Urinary bladder (tissue), 4 donors: ENCODE results near the gene RBFOX1. TPM values are rescaled to one million over a fixed set of nuclear protein-coding genes. Genes with fewer than 3 reads are reported as not detected.

ENCODE experiments used
- DNase-seq: peaks from one replicate; pipeline ENCODE4 v3.0.0-alpha.2; 2015; ENCODE audit errors: extremely low spot score
- H3K27ac ChIP-seq: one replicate; pipeline ENCODE4 v1.5.1; 2013; ENCODE audit warnings: low read depth, mild to moderate bottlenecking, moderate library complexity
- H3K36me3 ChIP-seq: one replicate; pipeline ENCODE4 v1.6.1; 2013; ENCODE audit warnings: mild to moderate bottlenecking, moderate library complexity; ENCODE audit not compliant: insufficient read depth
- H3K4me1 ChIP-seq: one replicate; pipeline ENCODE4 v1.6.1; 2013; ENCODE audit warnings: mild to moderate bottlenecking, moderate library complexity; ENCODE audit not compliant: insufficient read depth
- H3K4me3 ChIP-seq: one replicate; pipeline ENCODE4 v1.5.1; 2013; ENCODE audit warnings: low read depth, low read length
- WGBS: extraction: QIAGEN DNeasy Blood & Tissue Kit; methylation state at CpG from one replicate; pipeline ENCODE4 v1.1.7; 2013; 5-methylcytosine and 5-hydroxymethylcytosine counted together
- polyA plus RNA-seq: library from polyadenylated mRNA; stranded (reverse); fragments of 200-250 nt; gene quantifications from one replicate; pipeline ENCODE4 v1.2.3, GENCODE V29; 2013
- total RNA-seq: library from RNA; depleted of rRNA; stranded (reverse); fragments of >200 nt; gene quantifications from one replicate; pipeline ENCODE4 v1.2.3, GENCODE V29; 2014
- donor health status: healthy with polysubstance abuse.
- donor health status: healthy.

RBFOX1 gene
- total and polyA plus RNA-seq, 2 donors, result 0.72 to 2.4 TPM

- Histone ChIP-seq H3K4me3 (no peak overlapping the region), H3K36me3 (no peaks in the 10 kb centered on the region), H3K27ac (no peak overlapping the region), H3K4me1 (peaks cover 1% of the 10 kb centered on the region)
- 95% methylated on average over 5 of the region's 5 CpGs for WGBS
- no peak for DNase-seq
Observed at GRCh38 chr16:7317982-7318381, 14.7 kb upstream of the RBFOX1 start.

- peaks cover 1% of the 10 kb centered on the region for H3K4me1 ChIP-seq
- no peaks in the 10 kb centered on the region for H3K36me3 ChIP-seq
- DNase-seq, result no peak
- no peak overlapping the region for H3K4me3 ChIP-seq
- H3K27ac ChIP-seq, result no peak overlapping the region
- WGBS, result 87% methylated on average over 7 of the region's 7 CpGs
Observed at GRCh38 chr16:7318686-7319085, 14.0 kb upstream of the RBFOX1 start.

DNA sequence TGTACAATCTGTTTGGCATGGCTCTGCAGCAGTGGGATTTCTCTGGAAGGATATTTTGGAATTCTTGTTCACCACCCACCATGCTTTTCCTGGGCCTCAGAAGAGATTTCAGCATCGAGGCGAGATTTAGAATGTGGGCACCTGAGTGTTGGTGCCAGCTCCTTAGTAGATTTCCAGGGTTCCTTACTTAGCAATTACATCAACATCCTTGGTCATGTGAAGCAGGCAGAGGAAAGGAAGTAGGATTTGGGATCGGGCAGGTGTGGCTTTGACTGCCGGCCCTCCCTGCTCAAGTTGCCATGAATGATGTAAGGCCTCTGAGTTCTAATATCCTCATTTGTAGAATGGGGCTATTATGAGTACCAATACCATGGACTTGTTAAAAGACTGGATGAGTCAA lies 13.1 kb upstream of the RBFOX1 start:
- no peaks in the 10 kb centered on the region for H3K4me1 ChIP-seq
- no peak overlapping the region for H3K4me3 ChIP-seq
- no peak overlapping the region for H3K27ac ChIP-seq
- WGBS, result 83% methylated on average over 4 of the region's 4 CpGs
- no peak for DNase-seq
- H3K36me3 ChIP-seq, result no peaks in the 10 kb centered on the region

- WGBS, result 56% methylated on average over 1 of the region's 1 CpG
- no peak overlapping the region for H3K27ac ChIP-seq
- no peaks in the 10 kb centered on the region for H3K36me3 ChIP-seq
- H3K4me1 ChIP-seq, result no peaks in the 10 kb centered on the region
- no peak for DNase-seq
- no peak overlapping the region for H3K4me3 ChIP-seq
Observed at GRCh38 chr16:7321661-7322060, 11.0 kb upstream of the RBFOX1 start.

DNA sequence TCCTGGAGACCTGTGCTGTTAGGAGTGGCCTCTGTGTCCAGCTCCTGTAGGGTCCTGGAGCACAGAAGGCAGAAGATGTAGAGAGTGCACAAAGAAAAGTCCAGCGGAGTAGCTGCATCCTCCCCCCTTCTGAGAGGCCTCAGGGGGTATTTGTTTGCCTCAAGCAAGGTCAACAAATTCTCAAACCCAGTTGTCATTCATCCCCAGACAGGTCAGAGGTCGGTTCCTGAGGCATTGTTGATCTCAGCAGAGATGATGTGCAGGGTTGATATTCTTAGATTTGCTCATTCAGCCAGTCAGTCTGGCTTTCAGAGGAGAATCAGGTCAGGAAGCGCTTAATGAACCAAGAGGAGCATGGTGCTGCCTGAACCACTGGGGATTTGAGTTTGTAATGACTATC lies 8.3 kb upstream of the RBFOX1 start:
- Histone ChIP-seq H3K4me3 (no peak overlapping the region), H3K4me1 (no peaks in the 10 kb centered on the region), H3K36me3 (no peaks in the 10 kb centered on the region), H3K27ac (no peak overlapping the region)
- no peak for DNase-seq
- WGBS, result 56% methylated on average over 3 of the region's 3 CpGs

GRCh38 chr16:7325834-7326233 lies 6.8 kb upstream of the RBFOX1 start:
- Histone ChIP-seq H3K36me3 (no peaks in the 10 kb centered on the region), H3K4me1 (no peaks in the 10 kb centered on the region), H3K27ac (no peak overlapping the region), H3K4me3 (no peak overlapping the region)
- DNase-seq, result no peak
- WGBS, result 94% methylated on average over 3 of the region's 3 CpGs

DNA sequence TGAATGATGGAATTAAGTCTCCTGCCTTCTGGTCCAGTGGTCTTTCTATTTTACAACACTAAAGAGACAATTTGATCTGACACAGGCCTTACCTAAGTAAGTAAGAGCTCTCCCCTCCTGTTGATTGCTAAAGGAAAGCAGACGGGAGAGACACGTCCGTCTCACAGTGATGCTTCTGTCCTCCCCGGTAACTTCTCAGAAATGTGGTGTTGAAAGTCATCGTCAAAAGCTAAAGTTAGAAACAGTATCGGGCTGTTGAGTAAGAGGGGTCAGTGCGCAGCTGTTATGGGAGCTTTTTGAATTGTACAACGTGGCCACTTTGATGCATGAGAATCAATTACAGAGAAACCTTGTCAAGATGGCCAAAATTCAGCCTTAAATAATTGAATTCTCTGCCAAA lies 1.9 kb upstream of the RBFOX1 start:
- H3K4me1 ChIP-seq, result no peaks in the 10 kb centered on the region
- H3K27ac ChIP-seq, result no peak overlapping the region
- no peaks in the 10 kb centered on the region for H3K36me3 ChIP-seq
- H3K4me3 ChIP-seq, result no peak overlapping the region
- no peak for DNase-seq
- WGBS, result 52% methylated on average over 8 of the region's 8 CpGs

GRCh38 chr16:7331997-7332396 lies 648 bp upstream of the RBFOX1 start:
- Histone ChIP-seq H3K4me1 (no peaks in the 10 kb centered on the region), H3K27ac (no peak overlapping the region), H3K4me3 (no peak overlapping the region), H3K36me3 (no peaks in the 10 kb centered on the region)
- 41% methylated on average over 6 of the region's 6 CpGs for WGBS
- DNase-seq, result no peak

DNA sequence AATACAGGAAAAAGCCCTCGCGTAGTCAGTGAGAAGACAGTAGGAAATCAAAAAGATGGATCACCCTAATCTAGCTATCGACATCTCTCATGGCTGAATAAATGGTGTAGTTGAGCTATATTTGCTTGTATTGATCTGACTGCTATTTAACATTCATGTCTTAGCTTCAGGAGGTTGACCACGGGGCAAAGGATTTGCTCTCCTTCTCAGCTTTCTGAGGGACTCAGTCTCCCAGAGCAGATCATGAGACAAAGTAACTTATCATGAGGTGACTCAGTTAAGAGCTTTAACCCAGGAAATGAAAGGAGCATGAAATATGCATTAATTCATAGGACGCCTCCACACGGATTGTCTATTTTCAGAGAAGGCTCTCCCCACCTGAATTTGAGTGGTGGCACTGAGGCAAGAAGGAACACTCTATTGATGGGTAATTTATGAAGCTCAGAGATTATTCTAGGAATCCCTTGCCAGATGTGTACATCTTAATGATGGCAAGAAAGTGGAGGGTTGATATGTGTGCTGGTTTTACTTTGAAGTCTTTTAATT lies 608 bp downstream of the RBFOX1 start:
- no peak for DNase-seq
- Histone ChIP-seq H3K4me1 (no peaks in the 10 kb centered on the region), H3K27ac (no peak overlapping the region)

GRCh38 chr16:7334801-7335560 lies 2.3 kb downstream of the RBFOX1 start:
- Histone ChIP-seq H3K27ac (no peak overlapping the region), H3K4me1 (no peaks in the 10 kb centered on the region), H3K36me3 (no peaks in the 10 kb centered on the region), H3K4me3 (no peak overlapping the region)
- 58% methylated on average over 3 of the region's 3 CpGs for WGBS
- no peak for DNase-seq

More for the DNA sequence above, 608 bp downstream of the RBFOX1 start:
- WGBS, result 70% methylated on average over 6 of the region's 6 CpGs
- Histone ChIP-seq H3K36me3 (no peaks in the 10 kb centered on the region), H3K4me3 (no peak overlapping the region)

DNA sequence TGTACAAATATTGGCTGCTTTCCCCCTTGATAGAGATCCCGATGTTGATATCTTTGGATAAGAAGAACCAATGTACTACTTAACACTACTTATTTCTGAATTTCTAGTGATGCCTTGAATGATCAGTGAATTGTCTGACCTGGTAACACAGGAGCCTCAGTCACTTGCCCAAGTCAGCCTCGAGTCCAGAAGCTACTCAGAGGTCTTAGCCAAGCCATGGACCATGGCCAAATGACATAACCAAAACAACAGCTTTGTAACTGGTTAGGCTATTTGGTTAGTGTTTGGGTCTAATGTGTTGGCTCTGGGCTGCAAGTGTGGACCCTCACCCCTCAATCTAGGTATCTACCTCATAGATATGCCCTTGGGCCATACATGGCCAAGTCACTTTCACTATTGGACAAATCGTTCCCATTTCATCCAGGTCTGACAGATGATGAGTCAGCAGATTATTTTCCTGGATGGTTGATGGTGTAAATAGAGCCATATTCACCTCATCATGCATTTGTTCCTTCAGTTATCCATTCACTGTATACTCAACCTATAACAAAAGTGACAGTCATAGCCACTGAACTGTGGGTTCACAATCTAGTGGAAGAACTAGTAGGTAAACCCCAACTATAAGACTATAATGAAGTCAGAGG lies 3.5 kb downstream of the RBFOX1 start:
- no peak overlapping the region for H3K4me3 ChIP-seq
- DNase-seq, result no peak
- H3K4me1 ChIP-seq, result no peaks in the 10 kb centered on the region
- WGBS, result 71% methylated on average over 3 of the region's 3 CpGs
- no peak overlapping the region for H3K27ac ChIP-seq
- H3K36me3 ChIP-seq, result no peaks in the 10 kb centered on the region

- Histone ChIP-seq H3K4me3 (no peak overlapping the region), H3K36me3 (no peaks in the 10 kb centered on the region), H3K4me1 (no peaks in the 10 kb centered on the region), H3K27ac (no peak overlapping the region)
- 62% methylated on average over 1 of the region's 1 CpG for whole genome bisulfite sequencing
- no peak for DNase-seq
Observed at GRCh38 chr16:7336742-7337141, 4.1 kb downstream of the RBFOX1 start.

- 76% methylated on average over 4 of the region's 4 CpGs for WGBS
- Histone ChIP-seq H3K27ac (no peak overlapping the region), H3K4me3 (no peak overlapping the region), H3K36me3 (no peaks in the 10 kb centered on the region), H3K4me1 (no peaks in the 10 kb centered on the region)
- no peak for DNase-seq
Observed at GRCh38 chr16:7338826-7339225, 6.2 kb downstream of the RBFOX1 start.

DNA sequence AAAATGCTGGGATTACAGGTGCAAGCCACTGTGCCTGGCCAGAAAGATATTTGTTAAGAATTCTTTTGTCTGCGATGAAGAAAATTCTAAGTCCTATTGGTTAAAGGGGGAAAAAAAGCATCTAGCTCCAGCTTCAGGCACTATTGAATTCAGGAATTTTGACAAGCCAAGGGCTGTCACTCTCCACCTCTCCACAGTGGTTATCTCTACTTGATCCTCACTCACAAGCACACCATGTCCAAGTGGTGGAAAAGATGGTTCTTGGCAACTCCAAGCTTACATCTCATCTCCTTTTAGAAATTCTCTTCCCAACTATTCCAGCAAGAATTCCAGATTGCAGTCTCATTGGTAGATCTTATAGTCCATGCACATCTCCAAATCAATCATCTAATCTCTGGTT lies 7.1 kb downstream of the RBFOX1 start:
- DNase-seq, result no peak
- no peaks in the 10 kb centered on the region for H3K4me1 ChIP-seq

More for the DNA sequence above, 7.1 kb downstream of the RBFOX1 start:
- 96% methylated on average over 1 of the region's 1 CpG for WGBS
- no peak overlapping the region for H3K27ac ChIP-seq
- H3K4me3 ChIP-seq, result no peak overlapping the region
- no peaks in the 10 kb centered on the region for H3K36me3 ChIP-seq
